GM21381 (cell line): ENCODE results near the gene ADTRP.

Experiments
- ATAC-seq: cut with Tn5 transposase; IDR thresholded peaks from one replicate; pipeline ENCODE4 v1.9.1; 2021; ENCODE audit warnings: mild to moderate bottlenecking, moderate library complexity; ENCODE audit not compliant: unreplicated experiment

The ADTRP gene

GRCh38 chr6:11729076-11729475 is 49.5 kb downstream of the ADTRP start:
- no peak for ATAC-seq

- ATAC-seq, result no peak
Observed at GRCh38 chr6:11727998-11728961, 50.3 kb downstream of the ADTRP start.

- no peak for ATAC-seq
Observed at GRCh38 chr6:11727346-11727997, 51.1 kb downstream of the ADTRP start.

- no peak for ATAC-seq
Observed at GRCh38 chr6:11724286-11724685, 54.3 kb downstream of the ADTRP start.

GRCh38 chr6:11722805-11723631 is 55.6 kb downstream of the ADTRP start:
- ATAC-seq, result no peak

GRCh38 chr6:11722220-11722619 is 56.4 kb downstream of the ADTRP start:
- ATAC-seq, result no peak

GRCh38 chr6:11718463-11718862 is 60.1 kb downstream of the ADTRP start:
- no peak for ATAC-seq

- no peak for ATAC-seq
Observed at GRCh38 chr6:11718031-11718430, 60.6 kb downstream of the ADTRP start.

GRCh38 chr6:11714798-11715285 is 63.8 kb downstream of the ADTRP start:
- no peak for ATAC-seq

- ATAC-seq, result peak; percentile 48
Observed at GRCh38 chr6:11714116-11714797, 64.3 kb downstream of the ADTRP start.

- peak; percentile 38 for ATAC-seq
Observed at GRCh38 chr6:11712760-11713159, 65.8 kb downstream of the ADTRP start.

GRCh38 chr6:11711984-11712711 is 66.5 kb downstream of the ADTRP start:
- ATAC-seq, result no peak

- ATAC-seq, result peak; percentile 39
Observed at GRCh38 chr6:11711003-11711983, 67.3 kb downstream of the ADTRP start.

GRCh38 chr6:11710311-11710761 is 68.3 kb downstream of the ADTRP start:
- no peak for ATAC-seq

- no peak for ATAC-seq
Observed at GRCh38 chr6:11706171-11706570, 72.4 kb downstream of the ADTRP start.

- ATAC-seq, result no peak
Observed at GRCh38 chr6:11705483-11705882, 73.1 kb downstream of the ADTRP start.

GRCh38 chr6:11705069-11705468 is 73.5 kb downstream of the ADTRP start:
- ATAC-seq, result no peak

- ATAC-seq, result no peak
Observed at GRCh38 chr6:11703725-11704124, 74.9 kb downstream of the ADTRP start.
